CD4-positive, CD25-positive, alpha-beta regulatory T cell (primary cell): Measurements from ENCODE around the gene PSME4. TPM values are rescaled to one million over a fixed set of nuclear protein-coding genes. Genes with fewer than 3 reads are reported as not detected.

Source experiments
- ATAC-seq, 2 donors: fragments of 150-1000 bp; cut with Tn5 transposase; one replicate each; pipeline ENCODE4 v1.10.0; 2021; ENCODE audit warnings: low read depth in 2 of 2, moderate number of reproducible peaks in 2 of 2, moderate library complexity in 1 of 2
- DNase-seq, 3 donors: peaks; one replicate each; pipeline versions ENCODE4 v3.0.0 to v3.0.0-alpha.2; 2012 to 2022; ENCODE audit warnings: mixed read lengths in 1 of 3
- H3K27ac ChIP-seq: one replicate; pipeline ENCODE4 v1.7.0; 2013; ENCODE audit warnings: mild to moderate bottlenecking, low read length; ENCODE audit not compliant: insufficient read depth, poor library complexity, severe bottlenecking
- H3K27me3 ChIP-seq: one replicate; pipeline ENCODE4 v1.7.0; 2013; ENCODE audit warnings: low read length; ENCODE audit not compliant: control insufficient read depth, insufficient read depth
- H3K36me3 ChIP-seq: one replicate; pipeline ENCODE4 v1.7.0; 2013; ENCODE audit warnings: mild to moderate bottlenecking, low read length, moderate library complexity; ENCODE audit not compliant: control insufficient read depth, insufficient read depth
- H3K4me1 ChIP-seq: 2 replicates; pipeline ENCODE4 v1.7.0; 2013; ENCODE audit warnings: mild to moderate bottlenecking, low read length; ENCODE audit not compliant: insufficient read depth, control insufficient read depth, poor library complexity, severe bottlenecking
- H3K4me3 ChIP-seq: one replicate; pipeline ENCODE4 v1.7.0; 2013; ENCODE audit warnings: low read depth, mild to moderate bottlenecking, low read length, moderate library complexity
- H3K9me3 ChIP-seq, 2 experiments: 1 replicate in 1 of 2; 2 replicates in 1 of 2; pipeline ENCODE4 v1.7.0; 2013; ENCODE audit warnings: low read length in 2 of 2, mild to moderate bottlenecking in 1 of 2, moderate library complexity in 1 of 2; ENCODE audit not compliant: control insufficient read depth in 2 of 2
- H3K27ac Mint-ChIP-seq, 3 donors: one replicate each; pipeline ENCODE4 v1.8.0; 2020 to 2022; ENCODE audit warnings: mild to moderate bottlenecking in 3 of 3, mixed read lengths in 3 of 3, moderate library complexity in 2 of 3
- H3K27me3 Mint-ChIP-seq: one replicate; pipeline ENCODE4 v1.8.0; 2022; ENCODE audit warnings: mild to moderate bottlenecking, mixed read lengths
- H3K36me3 Mint-ChIP-seq: one replicate; pipeline ENCODE4 v1.8.0; 2020; ENCODE audit warnings: mixed read lengths
- H3K4me1 Mint-ChIP-seq, 4 donors: one replicate each; pipeline ENCODE4 v1.8.0; 2020 to 2022; ENCODE audit warnings: mixed read lengths in 4 of 4, mild to moderate bottlenecking in 1 of 4
- H3K4me3 Mint-ChIP-seq, 4 donors: one replicate each; pipeline ENCODE4 v1.8.0; 2020 to 2022; ENCODE audit warnings: mild to moderate bottlenecking in 4 of 4, mixed read lengths in 4 of 4, moderate library complexity in 3 of 4
- H3K9me3 Mint-ChIP-seq, 7 donors: one replicate each; pipeline ENCODE4 v1.8.0; 2020 to 2022; ENCODE audit warnings: mixed read lengths in 7 of 7, mild to moderate bottlenecking in 3 of 7, moderate library complexity in 2 of 7
- polyA plus RNA-seq, 4 donors: library from polyadenylated mRNA; unstranded; fragments of 300-500 nt; fragmentation: Illumina TruSeq; gene quantifications; one replicate each; pipeline ENCODE4 v1.2.3, GENCODE V29; 2021
- total RNA-seq: library from RNA; stranded (reverse); gene quantifications from one replicate; pipeline ENCODE4 v1.2.3, GENCODE V29; 2022

PSME4 gene
- total and polyA plus RNA-seq, 5 donors from 2014 or later, result 5.8 to 114 (median 6.6) TPM

- no peaks in the 10 kb centered on the region for H3K9me3 ChIP-seq
- no peaks in the 10 kb centered on the region for H3K4me1 ChIP-seq
- H3K36me3 ChIP-seq, result peaks cover 46% of the 10 kb centered on the region
- no peak overlapping the region for H3K4me3 ChIP-seq
- DNase-seq (no peak), ATAC-seq (no peak)
- no peaks in the 10 kb centered on the region for H3K27me3 Mint-ChIP-seq
- no peak overlapping the region for H3K27ac ChIP-seq
- H3K4me3 Mint-ChIP-seq, result peak overlapping the region in 1 of 4 donors; percentile 68
- peaks cover 29% of the 10 kb centered on the region for H3K36me3 Mint-ChIP-seq
- no peaks in the 10 kb centered on the region for H3K27me3 ChIP-seq
- no peaks in the 10 kb centered on the region for H3K9me3 Mint-ChIP-seq
- peaks cover 0 to 3% (median 0%) of the 10 kb centered on the region in 4 donors for H3K4me1 Mint-ChIP-seq
- peak overlapping the region in 1 of 3 donors; percentile 62 for H3K27ac Mint-ChIP-seq
These were observed 151.8 kb downstream of the PSME4 start for GRCh38 chr2:53818854-53819435.

Other genes with a start within 250 kb of the PSME4 start
- gene CHAC2, start 203.2 kb downstream of the PSME4 start, total RNA-seq, result 1.2 TPM
- gene CHAC2, start 203.2 kb downstream of the PSME4 start, polyA plus RNA-seq, result 1 to 10 TPM; 3.1 to 5.5 (median 4.7) TPM
- 38.7 TPM for gene ASB3, start 184.0 kb downstream of the PSME4 start, total RNA-seq
- gene ASB3, start 184.0 kb downstream of the PSME4 start, polyA plus RNA-seq, result 10 to 100 TPM; 15.8 to 26.7 (median 19.3) TPM
- gene ERLEC1, start 183.9 kb downstream of the PSME4 start, total RNA-seq, result 18.0 TPM
- gene ERLEC1, start 183.9 kb downstream of the PSME4 start, polyA plus RNA-seq, result 10 to 100 TPM; 24.5 to 27.3 (median 26.0) TPM
- 5.1 TPM for gene GPR75, start 111.0 kb downstream of the PSME4 start, total RNA-seq
- gene GPR75, start 111.0 kb downstream of the PSME4 start, polyA plus RNA-seq, result not detected
- 10.6 TPM for gene ACYP2, start 144.6 kb upstream of the PSME4 start, total RNA-seq
- gene ACYP2, start 144.6 kb upstream of the PSME4 start, polyA plus RNA-seq, result 10 to 100 TPM; 12.7 to 17.3 (median 13.6) TPM